Breast epithelium (tissue), 4 donors: ENCODE measurements around the gene LYPD6B. TPM values are rescaled to one million over a fixed set of nuclear protein-coding genes. Genes with fewer than 3 reads are reported as not detected.

Experiments
- DNase-seq, 2 donors: peaks; one replicate each; pipeline ENCODE4 v3.0.0-alpha.2; 2019; ENCODE audit warnings: low spot score in 2 of 2
- H3K27ac ChIP-seq, 2 donors: fragments of 200-600 bp; sonication (generic) in 1 of 2; one replicate each; pipeline ENCODE4 v1.5.1; 2016 to 2019; ENCODE audit warnings: mild to moderate bottlenecking in 1 of 2
- H3K27me3 ChIP-seq, 2 donors: fragments of 200-600 bp; sonication (generic) in 1 of 2; one replicate each; pipeline versions ENCODE4 v1.5.1 to v1.6.0; 2017 to 2019; ENCODE audit warnings: control low read depth in 1 of 2, mild to moderate bottlenecking in 1 of 2
- H3K36me3 ChIP-seq: fragments of 200-600 bp; one replicate; pipeline ENCODE4 v1.5.1; 2019
- H3K4me1 ChIP-seq, 2 donors: fragments of 200-600 bp; sonication (generic); one replicate each; pipeline ENCODE4 v1.5.1; 2016 to 2019; ENCODE audit warnings: control low read depth in 1 of 2
- H3K4me3 ChIP-seq, 3 donors: fragments of 200-600 bp; sonication (generic); 1 replicate in 2 of 3; 2 replicates in 1 of 3; pipeline ENCODE4 v1.5.1; 2016 to 2019; ENCODE audit warnings: mild to moderate bottlenecking in 3 of 3, moderate library complexity in 2 of 3
- H3K9me3 ChIP-seq, 2 donors: fragments of 200-600 bp; sonication (generic) in 1 of 2; one replicate each; pipeline ENCODE4 v1.5.1; 2016 to 2019; ENCODE audit warnings: control low read depth in 1 of 2
- POLR2A ChIP-seq: fragments of 450-650 bp; IDR thresholded peaks from one replicate; pipeline ENCODE4 v1.6.1; 2016; ENCODE audit warnings: antibody characterized with exemption, mild to moderate bottlenecking, moderate library complexity
- POLR2AphosphoS5 ChIP-seq, 3 donors: sonication (generic); formaldehyde crosslinking; IDR thresholded peaks; one replicate each; pipeline ENCODE4 v1.6.1; 2017; ENCODE audit warnings: antibody characterized with exemption in 3 of 3
- intact Hi-C: fragments of 100-400 bp; cut with DNase I; formaldehyde crosslinking; loops from one replicate; pipeline ENCODE4 v1.15.1; 2023; ENCODE audit warnings: low total_unique reads
- total RNA-seq, 3 donors: library from RNA; depleted of rRNA; stranded (reverse); fragments of >200 nt; gene quantifications; one replicate each; pipeline ENCODE4 v1.1.0, GENCODE V29; 2016
- TF ChIP-seq, protein P1 (sequence below), 3 donors: fragments of 450-650 bp; IDR thresholded peaks; one replicate each; pipeline ENCODE4 v1.5.1; 2016 to 2017; ENCODE audit warnings: antibody characterized with exemption in 3 of 3, mild to moderate bottlenecking in 3 of 3, moderate library complexity in 3 of 3

LYPD6B gene
- total RNA-seq, 3 donors from 2014 or later, result 0.32 to 41.4 (median 21.0) TPM

DNA sequence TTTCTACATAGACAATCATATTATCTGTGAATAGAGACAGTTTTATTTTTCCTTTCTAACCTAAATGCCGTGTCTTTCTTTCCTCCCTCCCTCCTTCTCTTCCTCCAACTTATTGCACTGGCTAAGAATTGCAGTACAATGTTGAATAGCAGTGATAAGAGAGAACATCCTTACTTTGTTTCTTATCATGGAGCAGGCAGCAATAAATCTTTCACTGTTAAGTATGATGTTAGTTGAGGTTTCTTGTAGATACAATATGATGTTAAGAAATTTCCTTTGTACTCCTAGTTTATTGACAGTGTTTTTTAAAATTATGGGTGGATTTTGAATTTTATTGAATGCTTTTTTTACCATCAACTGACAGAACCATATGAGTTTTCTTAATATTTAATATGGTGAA lies 6.0 kb downstream of the LYPD6B start:
- no peak overlapping the region for H3K4me3 ChIP-seq
- peaks cover 0 to 26% of the 10 kb centered on the region in 2 donors for H3K9me3 ChIP-seq
- H3K27ac ChIP-seq, result no peak overlapping the region
- intact Hi-C loops, result no loop called here
- no peaks in the 10 kb centered on the region for H3K4me1 ChIP-seq
- DNase-seq, result no peak
- TF ChIP-seq, protein P1, sequence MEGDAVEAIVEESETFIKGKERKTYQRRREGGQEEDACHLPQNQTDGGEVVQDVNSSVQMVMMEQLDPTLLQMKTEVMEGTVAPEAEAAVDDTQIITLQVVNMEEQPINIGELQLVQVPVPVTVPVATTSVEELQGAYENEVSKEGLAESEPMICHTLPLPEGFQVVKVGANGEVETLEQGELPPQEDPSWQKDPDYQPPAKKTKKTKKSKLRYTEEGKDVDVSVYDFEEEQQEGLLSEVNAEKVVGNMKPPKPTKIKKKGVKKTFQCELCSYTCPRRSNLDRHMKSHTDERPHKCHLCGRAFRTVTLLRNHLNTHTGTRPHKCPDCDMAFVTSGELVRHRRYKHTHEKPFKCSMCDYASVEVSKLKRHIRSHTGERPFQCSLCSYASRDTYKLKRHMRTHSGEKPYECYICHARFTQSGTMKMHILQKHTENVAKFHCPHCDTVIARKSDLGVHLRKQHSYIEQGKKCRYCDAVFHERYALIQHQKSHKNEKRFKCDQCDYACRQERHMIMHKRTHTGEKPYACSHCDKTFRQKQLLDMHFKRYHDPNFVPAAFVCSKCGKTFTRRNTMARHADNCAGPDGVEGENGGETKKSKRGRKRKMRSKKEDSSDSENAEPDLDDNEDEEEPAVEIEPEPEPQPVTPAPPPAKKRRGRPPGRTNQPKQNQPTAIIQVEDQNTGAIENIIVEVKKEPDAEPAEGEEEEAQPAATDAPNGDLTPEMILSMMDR (IDR thresholded peaks at IDR 0.05), result no peak
- TF ChIP-seq POLR2AphosphoS5 (IDR thresholded peaks at IDR 0.05), result no peak
- no peaks in the 10 kb centered on the region for H3K27me3 ChIP-seq
- no peaks in the 10 kb centered on the region for H3K36me3 ChIP-seq

DNA sequence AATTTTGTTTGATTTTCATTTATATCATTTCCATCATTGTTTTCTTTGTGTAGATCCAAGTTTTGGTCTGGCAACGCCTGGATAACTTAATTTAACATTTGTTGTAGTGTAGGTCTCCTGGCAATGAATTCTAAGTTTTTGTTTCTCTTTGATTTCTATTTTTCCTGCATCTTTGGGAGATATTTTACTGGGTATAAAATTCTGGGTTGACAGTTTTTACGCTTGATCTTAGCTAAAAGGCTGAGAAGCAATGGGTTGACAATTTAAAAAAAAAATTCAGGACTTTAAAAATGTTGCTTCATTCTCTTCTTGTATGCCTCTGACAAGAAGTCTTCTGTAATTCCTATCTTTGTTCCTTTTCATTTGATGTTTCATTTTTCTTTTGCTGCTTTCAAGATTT lies 8.6 kb downstream of the LYPD6B start:
- intact Hi-C loops, result no loop called here

GRCh38 chr2:149049142-149049541 lies 10.6 kb downstream of the LYPD6B start:
- no peaks in the 10 kb centered on the region for H3K27me3 ChIP-seq
- no peaks in the 10 kb centered on the region for H3K36me3 ChIP-seq
- no peak overlapping the region for H3K27ac ChIP-seq
- TF ChIP-seq POLR2AphosphoS5 (IDR thresholded peaks at IDR 0.05) (no peak), POLR2A (no peak)
- TF ChIP-seq, protein P1 (IDR thresholded peaks at IDR 0.05), result no peak
- intact Hi-C loops, result no loop called here
- no peak for DNase-seq
- H3K4me1 ChIP-seq, result no peaks in the 10 kb centered on the region
- no peak overlapping the region for H3K4me3 ChIP-seq
- peaks cover 0 to 25% of the 10 kb centered on the region in 2 donors for H3K9me3 ChIP-seq

More for the DNA sequence above, 8.6 kb downstream of the LYPD6B start:
- Histone ChIP-seq H3K27me3 (no peaks in the 10 kb centered on the region), H3K9me3 (peaks cover 0 to 26% of the 10 kb centered on the region in 2 donors), H3K36me3 (no peaks in the 10 kb centered on the region), H3K4me3 (no peak overlapping the region), H3K27ac (no peak overlapping the region), H3K4me1 (no peaks in the 10 kb centered on the region)
- DNase-seq, result no peak
- no peak for TF ChIP-seq POLR2AphosphoS5 (IDR thresholded peaks at IDR 0.05)
- no peak for TF ChIP-seq POLR2A
- TF ChIP-seq, protein P1 (IDR thresholded peaks at IDR 0.05), result no peak

DNA sequence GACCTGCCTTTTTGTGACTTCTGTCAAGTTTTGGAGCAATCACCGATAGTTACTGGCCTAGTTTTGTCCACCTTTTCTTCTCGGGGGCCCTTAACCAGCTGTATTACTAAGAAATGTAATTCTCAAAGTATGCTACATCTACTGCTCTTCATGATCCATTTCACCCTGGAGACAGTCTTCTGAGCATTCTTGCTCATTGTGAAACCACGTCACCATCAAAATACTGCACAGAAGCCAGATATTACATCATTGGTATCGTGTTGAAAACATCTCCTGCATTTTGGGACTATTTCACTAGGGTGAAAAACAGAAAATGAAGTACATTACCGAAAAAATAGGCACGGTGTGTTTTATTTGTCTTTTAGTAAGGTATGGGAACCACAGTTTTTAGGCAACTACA lies 11.7 kb downstream of the LYPD6B start:
- no peak overlapping the region for H3K27ac ChIP-seq
- no peak overlapping the region for H3K4me3 ChIP-seq
- TF ChIP-seq POLR2AphosphoS5 (IDR thresholded peaks at IDR 0.05) (no peak), POLR2A (no peak)
- TF ChIP-seq, protein P1 (IDR thresholded peaks at IDR 0.05), result no peak
- H3K36me3 ChIP-seq, result no peaks in the 10 kb centered on the region
- intact Hi-C loops, result no loop called here
- no peaks in the 10 kb centered on the region for H3K27me3 ChIP-seq
- H3K4me1 ChIP-seq, result no peaks in the 10 kb centered on the region
- DNase-seq, result no peak
- peaks cover 0 to 15% of the 10 kb centered on the region in 2 donors for H3K9me3 ChIP-seq

- no peaks in the 10 kb centered on the region for H3K4me1 ChIP-seq
- H3K27me3 ChIP-seq, result no peaks in the 10 kb centered on the region
- no peak overlapping the region for H3K27ac ChIP-seq
- H3K9me3 ChIP-seq, result no peaks in the 10 kb centered on the region
- DNase-seq, result no peak
- no peaks in the 10 kb centered on the region for H3K36me3 ChIP-seq
- no peak overlapping the region for H3K4me3 ChIP-seq
- intact Hi-C loops, result no loop called here
- TF ChIP-seq, protein P1 (IDR thresholded peaks at IDR 0.05), result no peak
- TF ChIP-seq POLR2A, result no peak
- TF ChIP-seq POLR2AphosphoS5 (IDR thresholded peaks at IDR 0.05), result no peak
Observed at GRCh38 chr2:149055751-149056150, 17.3 kb downstream of the LYPD6B start.
